ENCODE results near the gene C17orf50. TPM values are rescaled to one million over a fixed set of nuclear protein-coding genes. Genes with fewer than 3 reads are reported as not detected.

The C17orf50 gene
- polyA plus RNA-seq, 1 donor (not counting 4 experiments of a cell fraction or from before 2014, with no cell fraction given): not detected

DNA sequence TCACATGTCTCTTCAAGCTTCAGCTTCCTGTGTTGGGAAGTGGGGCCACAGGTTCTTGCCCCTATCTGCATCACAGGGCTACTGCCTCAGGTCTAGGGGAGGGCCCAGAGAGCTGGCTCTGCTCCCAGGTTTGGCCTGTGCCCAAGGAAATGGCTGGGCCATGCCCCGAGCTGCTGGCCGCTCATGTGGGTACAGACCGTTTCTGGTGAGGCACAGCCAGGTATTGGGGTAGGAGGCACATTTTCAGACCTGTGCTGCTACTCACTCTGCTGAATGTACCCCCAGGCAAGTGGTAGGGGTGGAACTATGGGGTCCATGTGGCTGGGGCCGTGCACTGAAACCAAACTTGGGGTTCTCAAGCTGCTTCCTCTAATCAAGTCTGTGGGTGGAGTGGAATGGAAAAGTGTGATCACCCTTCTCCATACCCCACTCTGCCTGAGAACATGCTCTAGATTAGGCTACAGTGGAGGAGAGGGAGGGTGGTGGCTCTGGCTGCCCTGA, 12.3 kb upstream of the C17orf50 start:
- H3K9me3 ChIP-seq (ENCODE audit: control insufficient read depth, low read depth, low read length): no peaks in the 10 kb centered on the region
- H2AFZ ChIP-seq (ENCODE audit: control insufficient read depth, low read length): no peak overlapping the region
- H3K79me2 ChIP-seq (ENCODE audit: control insufficient read depth, insufficient read depth, low read length): no peaks in the 10 kb centered on the region
- H3K4me3 ChIP-seq (ENCODE audit: control insufficient read depth in 2 of 3, extremely low read depth in 1 of 3, insufficient read depth in 2 of 3, low read depth in 1 of 3, low read length in 3 of 3): no peak overlapping the region
- peaks cover 3% of the 10 kb centered on the region for H3K9me1 ChIP-seq (ENCODE audit: control insufficient read depth, extremely low read depth, insufficient read depth, low read length)
- TF ChIP-seq, protein P1, sequence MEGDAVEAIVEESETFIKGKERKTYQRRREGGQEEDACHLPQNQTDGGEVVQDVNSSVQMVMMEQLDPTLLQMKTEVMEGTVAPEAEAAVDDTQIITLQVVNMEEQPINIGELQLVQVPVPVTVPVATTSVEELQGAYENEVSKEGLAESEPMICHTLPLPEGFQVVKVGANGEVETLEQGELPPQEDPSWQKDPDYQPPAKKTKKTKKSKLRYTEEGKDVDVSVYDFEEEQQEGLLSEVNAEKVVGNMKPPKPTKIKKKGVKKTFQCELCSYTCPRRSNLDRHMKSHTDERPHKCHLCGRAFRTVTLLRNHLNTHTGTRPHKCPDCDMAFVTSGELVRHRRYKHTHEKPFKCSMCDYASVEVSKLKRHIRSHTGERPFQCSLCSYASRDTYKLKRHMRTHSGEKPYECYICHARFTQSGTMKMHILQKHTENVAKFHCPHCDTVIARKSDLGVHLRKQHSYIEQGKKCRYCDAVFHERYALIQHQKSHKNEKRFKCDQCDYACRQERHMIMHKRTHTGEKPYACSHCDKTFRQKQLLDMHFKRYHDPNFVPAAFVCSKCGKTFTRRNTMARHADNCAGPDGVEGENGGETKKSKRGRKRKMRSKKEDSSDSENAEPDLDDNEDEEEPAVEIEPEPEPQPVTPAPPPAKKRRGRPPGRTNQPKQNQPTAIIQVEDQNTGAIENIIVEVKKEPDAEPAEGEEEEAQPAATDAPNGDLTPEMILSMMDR (optimal IDR thresholded peaks at IDR 0.05 in 1 of 3, IDR thresholded peaks at IDR 0.05 in 1 of 3, conservative IDR thresholded peaks at IDR 0.05 in 1 of 3; ENCODE audit: extremely low read depth in 1 of 3, insufficient read depth in 2 of 3, low read length in 3 of 3): no peak
- peak overlapping the region; percentile 5 for H3K4me2 ChIP-seq (ENCODE audit: control insufficient read depth, extremely low read depth, insufficient read depth, low read depth, low read length)
- no peaks in the 10 kb centered on the region for H3K36me3 ChIP-seq (ENCODE audit: control insufficient read depth in 2 of 2, extremely low read depth in 1 of 2, insufficient read depth in 2 of 2, low read length in 2 of 2)
- no peak overlapping the region for H3K27ac ChIP-seq (ENCODE audit: control insufficient read depth, insufficient read depth, low read length)
- dilution Hi-C loops (cut with MboI; ENCODE audit: extremely low pct_ligation_motif_present, low sequenced_read_pairs): no loop called here
- DNase-seq (ENCODE audit: low read depth, low spot score) (no peak), FAIRE-seq (no peak)
- no peaks in the 10 kb centered on the region for H4K20me1 ChIP-seq (ENCODE audit: control insufficient read depth, extremely low read depth, insufficient read depth, low read length)
- peaks cover 28% of the 10 kb centered on the region for H3K4me1 ChIP-seq (ENCODE audit: control insufficient read depth, extremely low read depth, insufficient read depth, low read length)
- peaks cover 6% of the 10 kb centered on the region for H3K27me3 ChIP-seq (ENCODE audit: control insufficient read depth, extremely low read depth, insufficient read depth, low read length)
- no peak overlapping the region for H3K9ac ChIP-seq (ENCODE audit: control insufficient read depth, extremely low read depth, insufficient read depth, low read length)

DNA sequence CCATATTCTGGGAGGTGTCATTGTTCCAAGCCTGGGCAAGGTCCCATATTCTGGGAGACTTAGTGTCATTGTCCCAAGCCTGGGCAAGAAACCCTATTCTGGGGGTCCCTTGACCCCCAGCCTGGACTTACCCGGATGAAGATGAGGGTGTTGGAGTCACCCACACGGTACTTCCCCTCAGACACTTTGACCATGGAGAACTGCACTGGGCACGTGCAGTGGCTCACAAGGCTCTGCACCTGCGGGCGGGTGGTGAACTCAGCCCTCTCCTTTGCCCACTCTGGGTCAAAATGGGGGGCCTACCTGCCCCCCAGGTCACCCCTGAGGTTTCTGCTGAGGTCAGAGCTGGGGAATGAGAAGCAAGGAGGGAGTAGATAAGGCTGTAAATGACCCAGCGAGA, 11.7 kb upstream of the C17orf50 start:
- Histone ChIP-seq H3K27ac (ENCODE audit: control insufficient read depth, insufficient read depth, low read length) (no peak overlapping the region), H3K27me3 (ENCODE audit: control insufficient read depth, extremely low read depth, insufficient read depth, low read length) (peaks cover under 1% of the 10 kb centered on the region), H3K9me3 (ENCODE audit: control insufficient read depth, low read depth, low read length) (no peaks in the 10 kb centered on the region), H3K4me2 (ENCODE audit: control insufficient read depth, extremely low read depth, insufficient read depth, low read depth, low read length) (no peak overlapping the region), H3K36me3 (ENCODE audit: control insufficient read depth in 2 of 2, extremely low read depth in 1 of 2, insufficient read depth in 2 of 2, low read length in 2 of 2) (no peaks in the 10 kb centered on the region), H3K79me2 (ENCODE audit: control insufficient read depth, insufficient read depth, low read length) (no peaks in the 10 kb centered on the region), H3K4me1 (ENCODE audit: control insufficient read depth, extremely low read depth, insufficient read depth, low read length) (peaks cover 28% of the 10 kb centered on the region), H3K9me1 (ENCODE audit: control insufficient read depth, extremely low read depth, insufficient read depth, low read length) (peaks cover 3% of the 10 kb centered on the region), H4K20me1 (ENCODE audit: control insufficient read depth, extremely low read depth, insufficient read depth, low read length) (no peaks in the 10 kb centered on the region), H3K9ac (ENCODE audit: control insufficient read depth, extremely low read depth, insufficient read depth, low read length) (no peak overlapping the region), H3K4me3 (ENCODE audit: control insufficient read depth in 2 of 3, extremely low read depth in 1 of 3, insufficient read depth in 2 of 3, low read depth in 1 of 3, low read length in 3 of 3) (no peak overlapping the region), H2AFZ (ENCODE audit: control insufficient read depth, low read length) (no peak overlapping the region)
- FAIRE-seq (no peak), DNase-seq (ENCODE audit: low read depth, low spot score) (no peak)
- dilution Hi-C loops (cut with MboI; ENCODE audit: extremely low pct_ligation_motif_present, low sequenced_read_pairs): no loop called here
- TF ChIP-seq, protein P1 (optimal IDR thresholded peaks at IDR 0.05 in 1 of 3, IDR thresholded peaks at IDR 0.05 in 1 of 3, conservative IDR thresholded peaks at IDR 0.05 in 1 of 3; ENCODE audit: extremely low read depth in 1 of 3, insufficient read depth in 2 of 3, low read length in 3 of 3): no peak
- TF ChIP-seq EZH2 (IDR thresholded peaks at IDR 0.05; ENCODE audit: low read length): no peak
